ENCODE results near the gene NUCKS1.

Gene NUCKS1

GRCh38 chr1:205750138-205751035 lies at the start of gene NUCKS1:
Gene NUCKS1, minus strand, starts transcription at chr1:205750182. Its CDS starts 209 bp downstream, at chr1:205749973.
- DNase-seq, result peak; percentile 97

- DNase-seq, result no peak
These were observed 48.6 kb upstream of the NUCKS1 start for GRCh38 chr1:205798577-205798976.

- no peak for DNase-seq
These were observed 47.2 kb upstream of the NUCKS1 start for GRCh38 chr1:205797168-205797567.

GRCh38 chr1:205794011-205794730 lies 44.2 kb upstream of the NUCKS1 start:
- no peak for DNase-seq

- DNase-seq, result no peak
These were observed 43.1 kb upstream of the NUCKS1 start for GRCh38 chr1:205792961-205793673.

- DNase-seq, result no peak
These were observed 42.5 kb upstream of the NUCKS1 start for GRCh38 chr1:205792481-205792881.

- DNase-seq, result peak; percentile 19
These were observed 41.7 kb upstream of the NUCKS1 start for GRCh38 chr1:205791568-205792180.

GRCh38 chr1:205787287-205787916 lies 37.4 kb upstream of the NUCKS1 start:
- DNase-seq, result no peak

GRCh38 chr1:205786601-205787000 lies 36.6 kb upstream of the NUCKS1 start:
- no peak for DNase-seq

- no peak for DNase-seq
These were observed 35.5 kb upstream of the NUCKS1 start for GRCh38 chr1:205785446-205785845.

- DNase-seq, result no peak
These were observed 33.9 kb upstream of the NUCKS1 start for GRCh38 chr1:205783904-205784303.

- no peak for DNase-seq
These were observed 33.4 kb upstream of the NUCKS1 start for GRCh38 chr1:205783433-205783795.

GRCh38 chr1:205782627-205783432 lies 32.8 kb upstream of the NUCKS1 start:
- no peak for DNase-seq

GRCh38 chr1:205780335-205780734 lies 30.4 kb upstream of the NUCKS1 start:
- no peak for DNase-seq

GRCh38 chr1:205777994-205778393 lies 28.0 kb upstream of the NUCKS1 start:
- no peak for DNase-seq

- DNase-seq, result no peak
These were observed 25.7 kb upstream of the NUCKS1 start for GRCh38 chr1:205775717-205776056.

- peak; percentile 27 for DNase-seq
These were observed 25.2 kb upstream of the NUCKS1 start, which contains the start of gene RAB29 for GRCh38 chr1:205775015-205775716. Gene RAB29, minus strand, starts transcription at chr1:205775482. Its CDS starts 526 bp downstream, at chr1:205774956.

GRCh38 chr1:205774198-205775014 lies 24.4 kb upstream of the NUCKS1 start:
- peak; percentile 35 for DNase-seq

- DNase-seq, result no peak
These were observed 22.6 kb upstream of the NUCKS1 start for GRCh38 chr1:205772607-205773032.

- DNase-seq, result no peak
These were observed 20.6 kb upstream of the NUCKS1 start for GRCh38 chr1:205770618-205771017.
